C1 segment of cervical spinal cord (tissue), 14 donors: ENCODE data around the gene JPH3.

Experiments
- DNase-seq, 14 donors: peaks; one replicate each; lab custom pipeline; 2025; lab: John Stamatoyannopoulos, UW

The JPH3 gene

DNA sequence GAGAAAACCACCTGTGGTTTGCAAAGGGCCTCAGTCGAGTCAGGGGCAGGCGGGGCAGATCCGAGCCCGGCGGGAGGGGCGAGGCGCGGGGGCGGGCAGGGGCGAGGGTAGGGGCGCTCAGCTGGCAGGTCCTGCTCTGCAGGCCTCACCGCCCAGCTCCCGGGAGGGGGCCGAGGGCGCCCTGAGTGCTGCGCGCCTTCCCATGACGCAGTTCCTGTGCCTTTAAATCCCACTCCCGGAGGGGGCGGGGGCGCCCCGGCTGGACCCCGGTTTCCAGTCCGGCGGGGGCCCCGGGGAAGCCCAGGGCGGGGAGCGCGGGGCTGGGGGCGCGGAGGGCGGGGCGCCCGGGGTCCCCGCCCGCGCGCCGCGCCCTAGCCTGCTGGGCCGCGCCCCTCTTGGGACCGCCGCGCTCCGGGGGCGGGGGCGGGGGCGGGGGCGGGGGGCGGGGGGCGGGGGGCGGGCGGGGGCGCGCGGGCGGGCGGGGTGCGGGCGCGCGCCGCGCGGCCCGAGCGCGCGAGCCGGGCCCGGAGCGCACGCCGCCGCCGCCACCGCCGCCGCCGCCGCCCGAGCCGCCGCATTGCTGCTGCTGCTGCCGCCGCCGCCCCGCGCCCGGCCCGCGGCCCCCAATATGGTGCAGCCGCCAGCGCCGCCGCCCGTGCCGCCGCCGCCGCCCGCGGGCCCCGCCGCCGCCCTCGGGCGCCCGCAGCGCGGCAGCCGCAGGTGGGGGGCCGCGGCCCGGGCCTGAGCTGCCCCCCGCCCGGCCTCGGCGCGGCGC lies at the start of gene JPH3:
Gene JPH3, plus strand, starts transcription at position 508 of the 775 bp plus-strand sequence. CDS start 639 bp downstream, outside the sequence.
- no peak for DNase-seq

DNA sequence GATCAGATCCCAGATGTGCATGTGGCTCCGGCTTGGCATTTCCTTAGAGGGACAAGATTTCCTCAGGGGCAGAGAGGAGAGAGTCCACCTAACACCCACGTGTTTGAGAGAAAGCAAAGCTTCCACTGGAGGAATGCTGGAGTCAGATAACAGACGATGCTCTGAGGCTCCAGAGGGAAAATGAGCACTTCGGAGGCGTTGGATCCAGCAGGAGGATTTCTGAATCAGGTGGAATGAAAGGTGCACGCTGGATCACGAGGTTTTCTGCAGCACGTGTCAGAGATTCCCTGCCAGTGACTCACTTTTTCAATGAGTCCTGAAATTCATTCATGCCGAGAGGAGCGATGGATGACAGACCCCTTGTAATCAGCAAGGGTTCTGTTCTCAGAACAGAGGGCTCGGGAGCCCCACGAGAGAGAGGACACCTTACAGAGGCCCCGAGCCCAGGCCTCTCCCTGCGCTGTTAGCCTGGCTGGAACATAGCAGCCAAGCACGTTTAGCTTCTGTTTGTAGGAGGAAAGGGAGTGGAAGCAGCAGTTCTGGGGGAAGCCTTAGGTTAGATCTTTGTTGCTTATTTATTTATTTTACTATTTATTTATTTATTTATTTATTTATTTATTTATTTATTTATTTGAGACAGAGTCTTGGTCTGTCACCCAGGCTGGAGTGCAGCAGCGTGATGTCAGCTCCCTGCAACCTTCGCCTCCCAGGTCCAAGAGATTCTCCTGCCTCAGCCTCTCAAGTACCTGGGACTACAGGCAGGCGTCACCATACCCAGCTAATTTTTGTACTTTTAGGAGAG lies 49.3 kb upstream of the JPH3 start:
- DNase-seq = no peak

DNA sequence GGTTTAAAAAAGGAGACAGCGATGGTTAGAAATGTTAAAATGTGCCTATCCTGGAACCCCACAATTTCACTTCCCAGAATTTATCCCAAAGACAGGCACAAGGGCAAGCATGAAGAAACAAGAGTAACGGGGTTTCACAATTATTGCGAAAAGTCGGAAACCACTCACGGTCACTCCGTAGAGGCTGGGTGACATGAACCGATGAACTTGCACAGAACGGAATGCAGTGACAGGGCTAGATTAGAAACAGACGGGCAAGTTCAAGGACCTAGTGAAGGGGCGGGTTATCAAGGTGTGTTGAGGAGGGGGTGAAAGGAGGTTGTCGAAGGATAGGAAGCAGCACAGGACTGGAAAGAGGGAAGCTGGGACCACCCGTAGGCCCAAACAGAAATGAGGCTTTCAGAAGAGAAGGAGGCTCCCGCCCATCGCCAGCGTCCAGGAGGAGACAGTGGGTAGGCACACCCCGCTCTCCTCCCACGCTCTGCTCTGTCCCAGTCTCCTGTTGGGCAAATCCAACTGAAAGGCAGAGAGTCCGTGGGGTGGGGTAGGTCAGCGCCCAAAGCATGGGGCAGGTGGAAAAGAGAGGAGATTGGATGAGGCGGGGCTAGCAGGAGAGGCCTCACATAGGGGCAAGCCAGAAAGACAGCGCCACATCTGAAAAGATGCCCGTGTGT lies 47.4 kb upstream of the JPH3 start:
- no peak for DNase-seq

DNA sequence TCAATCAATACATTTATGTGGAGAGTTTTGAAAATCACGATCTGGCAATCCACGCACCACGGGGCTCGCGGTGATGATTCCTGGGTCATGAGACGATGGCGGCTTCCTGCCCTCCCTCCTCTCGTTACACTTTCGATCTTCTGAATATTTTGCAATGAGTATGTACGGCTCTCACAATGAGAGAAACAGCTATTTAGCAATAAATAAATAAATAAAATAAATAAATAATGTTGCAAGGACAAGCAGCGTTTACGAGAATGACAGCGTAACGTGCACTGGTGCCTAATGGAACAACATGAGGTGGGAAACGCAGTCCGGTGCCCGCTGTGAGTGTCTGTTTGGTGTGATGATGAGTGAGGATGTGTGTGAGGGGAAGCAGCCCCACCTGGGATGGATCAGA lies 46.7 kb upstream of the JPH3 start:
- DNase-seq = no peak

DNA sequence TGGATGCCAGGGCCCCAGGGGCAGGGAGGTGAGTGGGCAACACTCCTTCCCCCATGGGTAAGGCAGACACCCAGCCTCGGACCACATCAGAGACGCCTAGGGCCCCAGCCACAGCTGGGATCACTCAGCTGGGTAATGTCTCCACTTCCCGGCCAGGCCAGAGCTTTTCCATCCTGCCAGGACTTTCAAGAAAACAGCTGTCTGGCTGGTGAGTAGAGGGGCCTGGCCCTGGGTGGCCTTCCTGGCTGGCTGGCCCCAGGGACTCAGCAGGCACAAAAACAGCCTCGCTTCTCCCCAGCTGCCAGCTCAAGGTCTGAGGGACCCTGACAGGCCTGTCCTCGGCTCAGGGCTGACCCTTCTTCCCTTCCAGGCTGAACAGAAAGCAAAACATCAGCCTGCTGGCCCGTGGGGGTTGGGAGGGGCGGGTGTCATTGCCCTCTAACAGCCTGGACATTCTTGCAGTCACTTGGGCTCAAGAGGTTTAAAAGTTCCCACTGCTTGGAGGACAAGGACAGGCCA lies 45.3 kb upstream of the JPH3 start:
- no peak for DNase-seq

DNA sequence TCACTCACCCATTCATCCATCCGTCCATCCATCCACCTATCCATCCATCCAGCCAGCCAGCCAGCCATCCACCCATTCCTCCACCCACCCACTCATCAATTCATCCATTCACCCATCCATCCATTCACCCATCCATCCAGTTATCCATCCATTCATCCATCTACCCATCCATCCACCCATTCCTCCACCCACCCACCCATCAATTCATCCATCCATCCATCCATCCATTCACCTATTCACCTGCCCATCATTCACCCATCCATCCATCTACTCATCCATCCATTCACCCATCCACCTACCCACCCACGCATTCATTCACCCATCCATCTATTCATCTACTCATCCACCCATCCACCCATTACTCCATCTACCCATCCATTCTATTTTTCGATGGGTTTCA lies 43.6 kb upstream of the JPH3 start:
- no peak for DNase-seq

DNA sequence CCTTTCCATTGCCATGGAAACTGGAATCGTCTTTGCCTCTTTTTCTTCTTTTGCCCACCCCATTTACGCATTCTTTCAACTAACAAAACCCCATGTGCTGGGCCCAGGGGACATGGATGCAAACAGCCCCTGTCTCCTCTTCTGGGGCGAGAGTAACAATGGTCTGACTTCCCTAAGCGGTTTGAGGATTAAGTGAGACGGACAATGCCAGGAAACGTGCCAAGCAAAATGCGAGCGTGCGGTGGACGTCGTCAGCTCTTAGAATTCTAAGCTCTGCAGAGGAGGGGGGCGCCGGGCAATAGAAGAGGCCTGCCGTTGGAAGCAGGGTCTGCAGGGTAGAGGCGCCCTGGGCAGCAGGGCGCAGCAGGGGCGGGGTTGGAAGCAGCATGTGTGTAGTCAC lies 42.4 kb upstream of the JPH3 start:
- DNase-seq = no peak

DNA sequence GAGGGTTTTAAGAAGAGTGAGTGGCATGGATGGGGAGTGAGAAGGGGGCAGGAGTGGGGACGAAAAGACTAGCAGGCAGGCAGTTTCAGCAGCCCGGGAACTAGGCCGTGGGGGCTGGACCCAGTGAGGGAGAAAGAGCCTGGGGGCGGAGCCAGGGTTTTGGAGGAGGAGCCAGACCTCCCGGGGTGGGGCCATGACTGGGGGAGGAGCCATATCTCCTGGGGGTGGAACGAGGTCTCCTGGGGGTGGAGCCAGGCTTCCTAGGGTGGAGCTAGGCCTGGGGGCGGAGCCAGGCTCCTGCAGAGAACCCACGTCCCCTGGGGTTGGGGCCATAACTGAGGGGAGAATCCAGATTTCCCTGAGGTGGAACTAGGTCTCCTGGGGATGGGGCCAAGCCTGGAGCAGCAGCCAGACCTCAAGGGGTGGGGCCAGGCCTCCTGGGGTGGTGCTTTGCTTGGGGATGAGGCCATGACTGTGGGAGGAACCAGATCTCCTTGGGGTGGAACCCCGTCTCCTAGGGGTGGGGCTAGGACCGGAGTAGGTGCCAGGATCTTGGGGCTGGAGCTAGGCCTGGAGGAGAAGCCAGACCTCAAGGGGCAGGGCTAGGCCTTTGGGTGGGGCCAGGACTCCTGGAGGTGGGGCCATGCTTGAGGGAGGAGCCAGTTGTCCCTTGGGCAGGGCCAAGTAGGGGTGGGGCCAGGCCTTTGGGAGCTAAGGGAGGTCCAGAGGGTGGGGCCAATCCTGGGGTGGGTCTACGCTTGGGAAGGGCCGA lies 41.7 kb upstream of the JPH3 start:
- no peak for DNase-seq

DNA sequence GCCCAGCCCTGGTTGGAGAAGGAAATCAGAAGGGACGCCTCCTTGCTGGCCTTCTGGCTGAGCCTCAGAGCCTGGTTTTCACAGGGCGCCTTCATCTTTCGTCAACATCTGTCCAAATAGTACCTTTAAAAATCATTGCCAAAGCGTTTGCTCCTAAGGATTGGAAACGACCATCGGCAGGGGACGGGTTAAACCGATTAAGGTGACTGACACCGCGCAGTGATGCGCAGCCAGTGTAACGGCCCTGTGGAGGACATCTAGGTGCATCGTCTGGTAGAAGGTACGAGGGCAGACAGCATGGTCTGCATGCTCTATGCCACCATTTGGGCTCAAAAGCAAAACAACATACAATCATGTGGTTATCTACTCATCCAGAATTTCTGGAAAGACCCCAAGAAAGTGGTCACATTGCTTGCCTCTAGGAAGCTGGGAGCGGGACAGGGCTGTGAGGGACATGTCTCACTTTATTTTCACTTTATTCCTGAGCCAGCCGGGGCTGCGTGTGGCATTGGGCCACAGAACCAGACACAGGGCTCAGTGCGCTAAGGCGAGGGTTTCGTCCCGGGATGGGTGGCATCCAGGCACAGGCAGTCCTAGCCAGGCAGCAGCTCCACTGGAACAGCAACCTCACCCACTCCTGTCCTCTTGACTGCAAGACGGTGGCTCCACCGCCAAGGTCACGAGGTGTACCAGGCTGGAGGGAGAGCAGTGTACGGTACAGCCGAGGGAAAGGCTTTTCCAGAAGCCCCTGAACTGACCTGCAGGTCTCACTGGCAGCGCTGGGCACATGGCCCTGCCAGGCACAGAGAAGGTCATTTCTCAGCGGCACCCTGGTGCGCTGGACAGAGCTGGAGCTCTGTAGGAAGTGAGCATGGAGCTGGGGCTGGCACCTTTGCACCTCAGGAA lies 40.9 kb upstream of the JPH3 start:
- DNase-seq = peak in 1 of 14 donors; percentile 93

DNA sequence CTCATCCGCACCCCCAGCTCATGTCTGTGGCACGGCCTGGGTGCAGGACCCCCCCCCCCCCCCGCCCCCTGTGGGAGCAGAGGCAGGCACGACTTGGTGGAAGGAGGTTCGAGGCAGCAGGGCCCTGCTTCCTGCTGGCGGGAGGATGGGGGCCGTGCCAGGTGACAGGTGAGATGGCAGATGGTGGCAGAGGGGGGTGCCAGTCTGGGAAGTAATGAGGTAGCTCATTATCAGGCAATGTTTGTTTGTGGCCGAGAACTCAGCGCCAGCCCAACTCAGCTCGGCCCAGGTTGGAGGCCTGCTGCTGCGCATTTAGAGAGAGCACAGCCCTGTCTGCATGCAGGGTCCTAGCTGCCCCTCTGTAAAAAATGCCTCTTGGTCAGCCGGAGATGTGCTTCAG lies 40.1 kb upstream of the JPH3 start:
- DNase-seq = peak in 3 of 14 donors; percentile 8 to 95 (median 52)

DNA sequence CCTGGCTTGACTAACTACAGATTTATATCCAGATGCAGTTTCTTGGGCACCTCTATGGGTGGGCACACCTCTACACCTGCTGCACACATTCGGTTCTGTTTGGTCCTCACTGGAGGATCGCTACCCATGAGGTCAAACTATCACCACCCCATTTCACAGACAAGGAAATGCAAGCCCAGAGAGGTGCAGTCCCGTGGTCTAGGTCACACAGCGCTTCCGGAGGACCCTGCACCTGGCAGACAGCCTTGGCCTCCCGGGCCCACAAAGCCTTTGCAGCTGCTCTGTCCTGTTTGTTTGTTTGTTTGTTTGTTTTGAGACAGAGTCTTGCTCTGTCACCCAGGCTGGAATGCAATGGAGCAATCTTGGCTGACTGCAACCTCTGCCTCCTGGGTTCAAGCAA lies 39.3 kb upstream of the JPH3 start:
- DNase-seq = no peak

DNA sequence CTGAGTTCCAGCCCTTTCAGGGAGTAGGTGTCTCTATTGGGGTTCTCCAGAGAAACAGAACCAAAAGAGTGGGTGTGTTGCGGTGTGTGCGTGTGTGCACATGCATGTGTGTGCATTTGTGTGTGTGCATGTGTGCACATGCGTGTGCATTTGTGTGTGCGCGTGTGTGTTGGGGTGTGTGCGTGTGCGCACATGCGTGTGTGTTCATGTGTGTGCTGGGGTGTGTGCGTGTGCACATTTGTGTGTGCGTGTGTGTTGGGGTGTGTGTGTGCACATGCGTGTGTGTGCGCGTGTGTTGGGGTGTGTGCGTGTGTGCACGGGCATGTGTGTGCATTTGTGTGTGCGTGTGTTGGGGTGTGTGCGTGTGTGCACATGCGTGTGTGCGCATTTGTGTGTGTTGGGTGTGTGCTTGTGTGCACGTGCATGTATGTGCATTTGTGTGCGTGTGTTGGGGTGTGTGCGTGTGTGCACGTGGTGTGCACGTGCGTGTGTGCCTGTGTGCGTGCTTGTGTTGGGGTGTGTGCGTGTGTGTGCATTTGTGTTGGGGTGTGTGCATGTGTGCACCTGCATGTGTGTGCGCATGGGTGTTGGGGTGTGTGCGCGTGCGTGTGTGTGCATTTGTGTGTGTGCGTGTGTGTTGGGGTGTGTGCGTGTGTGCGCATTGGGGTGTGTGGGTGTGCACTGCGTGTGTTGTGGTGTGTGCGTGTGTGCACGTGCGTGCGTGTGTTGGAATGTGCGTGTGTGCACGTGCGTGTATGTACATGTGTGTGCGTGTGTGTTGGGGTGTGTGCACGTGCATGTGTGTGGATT lies 38.4 kb upstream of the JPH3 start:
- DNase-seq = no peak

DNA sequence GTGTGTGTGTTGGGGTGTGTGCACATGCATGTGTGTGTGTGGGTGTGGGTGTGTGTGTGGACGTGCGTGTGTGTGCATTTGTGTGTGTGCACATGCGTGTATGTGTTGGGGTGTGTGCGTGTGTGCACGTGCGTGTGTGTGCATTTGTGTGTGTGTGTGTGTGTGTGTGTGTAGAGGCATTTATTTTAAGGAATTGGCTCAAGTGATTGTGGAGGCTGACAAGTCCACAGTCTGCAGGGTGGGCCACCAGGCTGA lies 37.9 kb upstream of the JPH3 start:
- no peak for DNase-seq

DNA sequence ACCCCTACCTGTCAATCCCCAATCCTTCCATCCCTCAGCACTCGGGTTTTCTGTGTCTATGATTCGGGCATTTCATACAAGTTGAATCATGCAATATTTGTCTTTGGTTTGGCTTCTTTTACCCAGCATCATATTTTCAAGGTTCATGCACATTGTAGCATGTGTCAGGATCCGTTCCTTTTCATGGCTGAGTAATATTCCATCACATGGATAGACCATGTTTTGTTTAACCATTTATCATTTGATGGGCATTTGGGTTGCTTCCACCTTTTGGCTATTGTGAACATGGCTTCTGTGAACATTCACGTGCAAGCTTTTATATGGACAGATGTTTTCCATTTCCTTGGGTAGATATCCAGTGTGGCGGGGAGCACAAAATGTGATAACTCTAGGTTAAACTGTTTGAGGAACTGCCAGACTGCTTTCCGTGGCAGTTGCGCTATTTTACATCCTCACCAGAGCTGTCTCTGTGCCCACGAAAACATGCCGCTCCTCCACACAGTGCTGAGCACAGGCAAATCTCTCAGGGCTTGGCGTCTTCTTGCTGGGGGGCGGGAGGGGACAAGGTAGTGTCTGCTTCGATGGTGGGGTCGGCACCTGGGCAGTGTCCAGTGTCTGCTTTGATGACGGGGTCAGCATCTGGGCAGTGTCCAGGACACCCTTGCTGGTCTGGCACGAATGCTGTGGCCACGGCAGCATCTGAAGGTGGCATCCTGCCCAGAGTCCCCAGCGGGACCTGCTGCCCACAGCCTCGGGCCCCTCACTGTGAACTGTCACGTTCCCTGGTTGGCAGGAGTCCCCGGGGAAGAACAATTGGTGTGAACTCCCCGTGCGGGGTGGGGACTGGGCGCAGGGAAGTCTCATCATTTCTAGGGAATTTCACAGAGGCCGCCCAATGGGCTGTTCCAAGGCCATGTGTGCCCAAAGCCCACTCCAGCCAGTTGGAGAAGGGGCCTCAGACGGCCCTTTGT lies 32.4 kb upstream of the JPH3 start:
- no peak for DNase-seq

DNA sequence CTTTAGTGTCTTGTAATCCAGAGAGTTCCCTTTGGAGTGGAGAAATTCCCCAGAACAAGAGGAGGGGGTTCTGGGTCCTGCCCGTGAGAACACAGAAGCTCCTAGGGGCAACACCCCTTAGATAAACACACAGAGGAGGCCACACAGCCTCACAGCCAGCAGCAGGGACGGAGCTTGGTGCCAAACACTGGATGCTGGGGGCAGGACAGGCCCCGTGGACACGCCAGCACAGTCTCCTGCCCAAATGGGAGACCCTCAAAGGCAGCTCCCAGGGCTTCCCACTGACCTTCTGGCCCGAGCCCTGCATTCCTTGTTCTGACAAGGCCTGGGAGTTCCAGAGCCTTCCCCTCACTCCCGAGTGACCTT lies 31.8 kb upstream of the JPH3 start:
- no peak for DNase-seq

DNA sequence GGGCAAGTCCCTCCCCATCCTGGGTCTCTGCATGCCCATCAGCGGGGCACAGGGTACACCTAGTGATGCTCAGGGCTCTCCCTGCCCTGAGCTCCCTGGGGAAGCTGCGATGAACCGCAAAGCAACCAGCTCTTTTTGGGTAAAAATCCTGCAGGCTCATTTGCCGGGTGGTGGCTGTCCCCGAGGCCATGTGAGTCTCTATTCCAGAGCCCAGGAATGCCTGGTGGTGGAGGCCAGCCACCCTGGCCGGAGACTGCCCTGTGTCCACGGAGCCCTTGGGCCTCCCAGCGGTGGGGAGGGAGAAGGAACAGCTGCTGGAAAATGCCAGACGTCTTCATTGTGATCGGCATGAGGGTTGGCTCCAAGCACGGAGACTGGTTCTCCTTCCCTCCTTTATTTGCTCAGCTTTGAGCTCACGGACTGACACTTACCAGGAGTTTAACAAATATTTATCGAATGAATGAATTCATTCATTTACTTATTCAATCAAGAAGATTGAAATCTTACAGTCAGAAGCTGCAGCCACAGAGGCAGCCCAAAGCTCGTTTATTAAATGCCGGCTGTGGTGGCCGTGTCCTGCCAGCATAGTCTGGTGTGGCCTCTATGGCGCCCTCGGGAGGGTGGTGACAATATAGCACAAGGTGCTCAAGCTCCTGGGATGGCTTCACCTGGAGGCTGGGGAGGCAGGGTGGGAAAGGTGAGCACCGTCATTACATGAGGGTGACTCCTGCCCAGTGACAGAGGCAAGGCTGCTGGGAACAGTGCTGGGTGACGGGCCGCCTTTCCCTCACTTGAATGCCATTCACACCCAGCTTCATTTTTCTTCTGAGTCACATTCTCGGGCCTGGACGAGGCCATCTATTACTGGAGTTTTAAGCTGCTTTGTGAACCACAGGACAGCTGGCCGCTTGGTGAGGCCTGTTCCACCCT lies 31.1 kb upstream of the JPH3 start:
- DNase-seq = peak in 5 of 14 donors; percentile 4 to 32 (median 13)

DNA sequence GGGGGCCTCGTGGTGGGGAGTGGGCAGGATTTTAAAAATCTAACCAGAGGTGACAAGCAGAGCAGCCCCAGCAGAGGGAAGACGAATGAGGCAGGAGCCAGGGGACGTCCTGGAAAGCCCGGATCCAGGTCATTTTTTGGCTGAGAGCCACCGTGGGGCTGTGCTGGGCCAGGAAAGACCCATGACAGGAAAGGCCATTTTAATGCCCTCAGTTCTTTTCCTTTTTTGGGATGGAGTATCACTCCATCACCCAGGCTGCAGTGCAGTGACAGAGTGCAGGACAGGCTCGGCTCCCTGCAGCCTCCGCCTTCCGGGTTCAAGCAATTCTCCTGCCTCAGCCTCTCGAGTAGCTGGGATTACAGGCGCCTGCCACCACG lies 30.5 kb upstream of the JPH3 start:
- no peak for DNase-seq

DNA sequence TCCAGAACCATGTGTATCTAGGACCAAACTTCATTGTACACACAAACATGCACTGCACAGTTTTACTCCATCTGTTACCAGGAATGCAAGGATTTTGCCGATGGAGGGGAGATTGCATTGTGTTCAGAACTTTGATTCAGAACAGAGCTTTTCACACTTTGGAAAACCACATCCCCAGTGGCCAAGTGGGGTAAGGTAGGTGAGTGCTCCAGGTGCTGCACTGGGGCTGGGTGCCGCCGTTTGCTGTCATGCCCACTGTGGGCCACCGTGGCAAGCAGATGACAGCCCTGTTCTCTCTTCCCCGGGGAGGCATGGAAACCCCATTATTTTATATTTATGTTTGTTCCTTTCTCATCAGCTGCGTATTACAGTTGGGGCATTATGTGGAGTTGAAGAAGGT lies 29.3 kb upstream of the JPH3 start:
- DNase-seq = no peak
